ENCODE results near the gene TYMS.

GRCh38 chr18:675307-675706 lies 17.9 kb downstream of the TYMS start:
- TF ChIP-seq, protein P1, sequence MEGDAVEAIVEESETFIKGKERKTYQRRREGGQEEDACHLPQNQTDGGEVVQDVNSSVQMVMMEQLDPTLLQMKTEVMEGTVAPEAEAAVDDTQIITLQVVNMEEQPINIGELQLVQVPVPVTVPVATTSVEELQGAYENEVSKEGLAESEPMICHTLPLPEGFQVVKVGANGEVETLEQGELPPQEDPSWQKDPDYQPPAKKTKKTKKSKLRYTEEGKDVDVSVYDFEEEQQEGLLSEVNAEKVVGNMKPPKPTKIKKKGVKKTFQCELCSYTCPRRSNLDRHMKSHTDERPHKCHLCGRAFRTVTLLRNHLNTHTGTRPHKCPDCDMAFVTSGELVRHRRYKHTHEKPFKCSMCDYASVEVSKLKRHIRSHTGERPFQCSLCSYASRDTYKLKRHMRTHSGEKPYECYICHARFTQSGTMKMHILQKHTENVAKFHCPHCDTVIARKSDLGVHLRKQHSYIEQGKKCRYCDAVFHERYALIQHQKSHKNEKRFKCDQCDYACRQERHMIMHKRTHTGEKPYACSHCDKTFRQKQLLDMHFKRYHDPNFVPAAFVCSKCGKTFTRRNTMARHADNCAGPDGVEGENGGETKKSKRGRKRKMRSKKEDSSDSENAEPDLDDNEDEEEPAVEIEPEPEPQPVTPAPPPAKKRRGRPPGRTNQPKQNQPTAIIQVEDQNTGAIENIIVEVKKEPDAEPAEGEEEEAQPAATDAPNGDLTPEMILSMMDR (conservative IDR thresholded peaks at IDR 0.05), result no peak
- no peak for TF ChIP-seq ZFX (IDR thresholded peaks at IDR 0.05)
